ENCODE measurements around the gene RNF133.
"Not testable (repeated sequence)": the region's sequence is repeated elsewhere in the genome, so short reads cannot be mapped to it uniquely, and the experiment has no call there.

RNF133 gene

GRCh38 chr7:122689346-122690109 is 9.4 kb downstream of the RNF133 start:
- DNase-seq, result no peak

DNA sequence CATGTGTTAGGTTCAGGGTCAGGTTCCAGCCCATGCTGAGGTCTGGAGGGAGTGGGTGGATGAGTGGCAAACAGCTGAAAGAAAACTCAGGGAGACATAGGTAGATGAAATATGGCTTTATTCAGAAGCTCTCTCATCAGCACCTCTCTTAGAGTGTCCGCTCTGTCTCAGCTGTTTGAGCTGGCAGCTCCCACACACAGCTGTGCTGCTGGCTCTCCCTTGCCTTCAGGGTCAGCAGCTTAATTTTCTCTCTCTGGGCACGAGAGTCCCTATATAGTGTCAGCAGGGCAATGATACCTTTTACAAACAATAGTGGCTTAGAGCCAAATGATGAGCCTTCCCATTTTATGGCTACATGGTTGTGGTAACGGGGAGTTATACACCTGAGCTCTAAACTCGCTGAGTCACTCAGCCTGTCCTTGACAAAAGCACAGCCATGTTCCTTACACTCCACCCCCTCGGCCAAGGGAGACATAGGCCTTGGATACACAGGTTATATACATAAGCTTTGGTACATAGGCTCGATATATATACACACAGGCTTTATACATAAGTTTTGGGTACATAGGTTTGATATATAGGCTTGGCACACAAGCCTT is 10.4 kb downstream of the RNF133 start:
- DNase-seq, result no peak

GRCh38 chr7:122686360-122686878 is 12.5 kb downstream of the RNF133 start:
- no peak for DNase-seq

- DNase-seq, result no peak
These were observed 14.4 kb downstream of the RNF133 start for GRCh38 chr7:122684504-122684903.

- no peak for DNase-seq
These were observed 15.9 kb downstream of the RNF133 start for GRCh38 chr7:122682815-122683550.

- DNase-seq, result not testable (repeated sequence)
These were observed 17.7 kb downstream of the RNF133 start for GRCh38 chr7:122681186-122681585.

GRCh38 chr7:122679813-122680212 is 19.1 kb downstream of the RNF133 start:
- DNase-seq, result no peak

DNA sequence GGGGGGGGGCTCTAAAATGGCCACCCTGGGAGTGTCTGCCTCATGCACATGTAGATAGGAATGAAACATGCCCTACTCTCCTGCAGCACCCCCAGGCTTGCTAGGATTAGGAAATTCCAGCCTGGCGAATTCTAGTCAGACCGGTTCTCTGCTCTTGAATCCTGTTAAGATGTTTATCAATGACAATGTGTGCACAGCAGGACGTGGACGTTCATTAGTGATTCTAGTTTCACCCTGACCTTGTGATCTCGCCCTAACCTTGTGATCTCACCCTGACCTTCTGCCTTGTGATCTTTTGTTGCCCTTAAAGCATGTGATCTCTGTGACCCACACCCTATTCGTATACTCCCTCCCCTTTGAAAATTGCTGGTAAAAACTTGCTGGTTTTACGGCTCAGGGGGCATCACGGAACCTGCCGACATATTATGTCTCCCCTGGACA is 19.6 kb downstream of the RNF133 start:
- DNase-seq, result not testable (repeated sequence)

DNA sequence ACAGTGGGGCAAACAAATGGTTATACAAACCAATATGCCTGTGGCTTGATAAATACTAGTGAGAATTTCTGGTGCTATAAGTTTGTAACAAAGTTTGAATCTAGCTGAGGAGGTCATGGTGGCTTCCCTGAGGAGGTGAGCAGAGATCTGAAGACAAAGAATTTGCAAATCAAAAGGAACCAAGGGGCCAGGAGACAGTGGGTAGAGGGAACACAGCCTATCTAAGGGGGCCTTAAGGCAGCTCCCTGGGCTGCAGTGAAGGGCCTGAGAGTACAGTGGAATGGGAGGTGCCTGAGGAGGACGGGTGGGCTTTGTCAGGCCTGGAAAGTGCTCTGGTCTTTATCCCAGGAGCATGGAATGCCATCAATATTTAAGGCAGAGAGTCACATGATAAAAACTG is 21.8 kb downstream of the RNF133 start:
- DNase-seq, result no peak

DNA sequence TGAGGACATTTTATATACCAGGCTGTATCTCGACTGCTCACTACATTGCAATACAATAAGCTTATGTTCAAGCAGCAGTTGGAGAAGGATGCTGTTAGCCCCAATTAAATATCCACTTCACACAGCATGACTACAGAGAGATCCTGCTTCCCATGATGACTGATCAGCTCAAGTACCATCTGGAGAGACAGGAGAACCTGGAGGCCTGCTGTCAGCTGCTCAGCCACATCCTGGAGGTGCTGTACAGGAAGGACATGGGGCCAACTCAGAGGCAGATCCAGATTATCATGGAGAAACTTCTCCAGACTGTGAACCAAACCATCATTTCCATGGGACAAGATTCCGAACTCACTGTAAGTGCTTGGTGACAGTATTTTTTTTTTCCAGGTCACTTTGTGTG is 22.5 kb downstream of the RNF133 start:
- DNase-seq, result no peak

- DNase-seq, result no peak
These were observed 23.3 kb downstream of the RNF133 start for GRCh38 chr7:122675621-122676020.

DNA sequence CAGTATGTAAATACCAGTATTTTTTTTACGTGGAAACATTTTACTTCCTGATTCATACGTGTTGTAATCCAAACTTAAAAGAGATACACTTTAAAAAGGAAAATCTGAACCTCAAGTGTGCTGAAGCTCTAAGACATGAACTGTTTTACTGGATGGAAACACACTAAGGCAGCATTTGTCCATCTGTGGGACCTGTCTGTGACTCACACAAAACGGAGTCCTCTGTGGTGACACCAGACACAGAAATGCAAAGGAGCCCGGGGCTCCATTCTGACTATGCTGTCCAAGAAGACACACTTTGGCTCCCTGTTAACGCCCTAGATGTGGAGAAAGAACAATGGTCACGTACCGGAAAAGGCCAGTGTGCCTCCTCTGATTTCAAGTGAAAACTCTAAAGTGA is 23.9 kb downstream of the RNF133 start:
- peak; percentile 0 for DNase-seq

DNA sequence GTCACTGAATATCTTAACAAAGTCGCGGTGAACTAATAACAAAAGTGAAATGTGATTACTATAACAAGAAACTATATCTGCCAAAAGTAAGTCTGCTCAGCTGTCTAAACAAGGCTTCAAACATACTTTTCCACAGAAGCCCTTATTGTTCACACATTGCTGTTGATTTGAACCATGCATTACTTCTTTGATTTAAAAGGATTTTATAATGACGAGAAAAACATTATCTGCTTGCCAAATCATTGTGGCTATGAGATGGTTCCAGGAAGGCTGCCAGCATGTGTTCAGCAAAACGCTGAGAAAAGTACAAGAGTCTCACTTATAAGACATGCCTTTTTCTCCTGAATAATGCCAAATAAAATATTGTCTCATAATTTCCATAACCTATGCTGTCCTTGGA is 24.4 kb downstream of the RNF133 start:
- DNase-seq, result peak; percentile 53

- DNase-seq, result no peak
These were observed 25.0 kb downstream of the RNF133 start for GRCh38 chr7:122673951-122674350.

GRCh38 chr7:122672536-122672935 is 26.4 kb downstream of the RNF133 start:
- DNase-seq, result no peak

DNA sequence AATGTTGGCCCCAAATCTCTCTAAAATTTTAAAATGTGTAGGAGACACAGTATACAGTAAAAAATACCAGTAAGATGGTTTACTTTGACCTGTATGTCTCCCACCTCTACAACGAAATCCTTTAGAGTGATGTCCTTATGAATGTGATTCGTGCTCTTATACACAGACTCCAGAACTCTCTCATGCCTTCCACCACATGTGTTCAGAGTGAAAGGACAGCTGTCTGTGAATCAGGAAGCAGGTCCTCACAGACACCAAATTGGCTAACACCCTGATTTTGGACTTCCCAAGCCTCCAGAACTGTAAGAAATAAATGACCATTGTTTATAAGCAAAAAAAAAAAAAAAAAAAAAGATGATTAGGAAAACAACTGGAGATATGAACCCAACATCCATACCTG is 35.2 kb downstream of the RNF133 start:
- DNase-seq, result no peak

DNA sequence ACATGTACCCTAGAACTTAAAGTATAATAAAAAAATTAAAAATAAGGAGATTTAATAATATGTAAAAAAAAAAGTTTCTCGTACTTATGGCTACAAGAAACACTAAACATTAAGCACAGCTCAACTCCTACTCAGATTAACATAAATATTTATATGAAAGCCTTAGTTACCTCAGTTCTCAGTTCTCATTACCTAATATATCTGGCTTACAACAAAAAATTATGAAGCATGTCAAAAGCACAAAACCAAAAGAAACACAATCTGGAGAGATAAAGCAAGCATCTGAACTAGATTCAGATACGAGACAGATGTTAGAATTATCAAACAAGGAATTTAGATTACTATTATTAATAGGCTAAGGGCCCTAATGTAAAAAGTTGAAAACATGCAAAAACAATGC is 40.1 kb downstream of the RNF133 start:
- no peak for DNase-seq

DNA sequence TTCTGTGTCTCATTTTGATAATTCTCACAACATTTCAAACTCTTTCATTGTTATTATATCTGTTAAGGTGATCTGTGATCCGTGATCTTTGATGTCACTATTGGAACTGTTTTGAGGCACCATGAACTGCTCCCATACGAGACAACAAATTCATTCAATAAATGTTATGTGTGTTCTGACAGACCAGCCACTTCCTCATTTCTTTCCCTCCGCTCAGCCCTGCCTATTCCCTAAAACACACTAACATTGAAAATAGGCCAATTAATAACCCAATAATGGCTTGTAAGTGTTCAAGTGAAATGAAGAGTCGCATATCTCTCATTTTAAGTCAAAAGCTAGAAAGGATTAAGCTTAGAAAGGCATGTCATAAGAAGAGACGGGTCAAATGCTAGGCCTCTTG is 45.2 kb downstream of the RNF133 start:
- no peak for DNase-seq

DNA sequence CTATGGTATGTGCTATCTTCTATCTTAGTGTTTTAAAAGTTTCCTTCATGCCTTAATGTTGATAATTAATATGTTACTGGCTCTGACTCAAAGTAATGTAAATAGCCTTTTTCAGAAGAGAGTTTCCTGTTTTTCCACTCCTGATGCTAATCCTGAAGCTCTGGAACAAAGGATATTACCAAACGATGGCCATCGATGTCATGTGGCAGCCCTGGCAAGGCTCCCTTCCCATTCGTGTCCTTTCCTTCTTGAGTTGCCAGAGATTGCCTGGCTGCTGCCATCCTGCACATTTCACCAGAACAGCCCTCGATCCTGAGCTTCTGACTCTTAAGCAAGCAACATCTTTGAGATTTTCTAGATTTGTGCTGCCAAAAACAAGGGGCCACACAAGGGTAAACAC is 46.0 kb downstream of the RNF133 start:
- DNase-seq, result no peak

- DNase-seq, result no peak
These were observed 47.5 kb downstream of the RNF133 start for GRCh38 chr7:122651451-122651850.

Data from fibroblast of skin of abdomen (primary cell).